Fibroblast of skin of scalp (primary cell): ENCODE results near the gene CNTN1.
A peak's percentile ranks its signal among the peaks of the same experiment; 100 is the strongest.

ENCODE experiments used
- DNase-seq: peaks from one replicate; pipeline ENCODE4 v3.0.0-alpha.2; 2013

CNTN1 gene

DNA sequence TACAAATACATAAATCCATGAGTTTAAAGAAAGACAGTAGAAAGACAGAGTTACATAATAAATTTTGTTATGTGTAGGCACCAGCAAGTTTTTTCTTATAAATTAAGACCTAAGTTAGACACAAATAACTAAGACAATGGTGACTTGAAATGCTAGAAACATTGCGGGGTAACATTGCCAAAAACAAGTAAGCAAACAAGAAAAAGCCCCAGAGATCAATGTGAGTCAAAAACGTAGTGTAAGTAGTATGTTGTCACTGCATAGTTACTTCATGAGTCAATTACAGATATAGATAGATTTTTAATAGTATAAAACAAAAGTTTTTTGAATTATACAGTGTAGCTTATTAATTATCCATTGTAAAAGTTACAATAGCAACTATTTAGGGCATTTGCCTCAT, 83.4 kb downstream of the CNTN1 start:
- no peak for DNase-seq

DNA sequence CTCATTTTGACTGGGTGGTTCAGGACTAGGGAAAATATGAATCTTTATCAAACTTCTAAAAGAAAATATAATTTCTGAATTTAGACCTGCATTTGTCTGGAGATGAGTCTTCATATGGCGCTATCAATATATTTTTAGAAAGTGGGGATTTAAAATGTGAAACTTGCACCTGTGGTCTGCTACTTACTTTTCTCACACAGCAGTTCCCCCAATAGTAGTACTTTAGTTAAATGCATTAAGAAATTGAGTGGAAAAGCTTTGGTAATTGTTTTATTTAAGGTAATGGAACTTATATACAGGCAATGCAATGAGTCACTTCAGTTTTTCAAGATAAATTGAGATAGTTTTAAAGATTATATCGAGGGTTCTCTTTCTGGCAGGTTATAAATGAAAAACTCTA, 91.9 kb downstream of the CNTN1 start:
- no peak for DNase-seq

DNA sequence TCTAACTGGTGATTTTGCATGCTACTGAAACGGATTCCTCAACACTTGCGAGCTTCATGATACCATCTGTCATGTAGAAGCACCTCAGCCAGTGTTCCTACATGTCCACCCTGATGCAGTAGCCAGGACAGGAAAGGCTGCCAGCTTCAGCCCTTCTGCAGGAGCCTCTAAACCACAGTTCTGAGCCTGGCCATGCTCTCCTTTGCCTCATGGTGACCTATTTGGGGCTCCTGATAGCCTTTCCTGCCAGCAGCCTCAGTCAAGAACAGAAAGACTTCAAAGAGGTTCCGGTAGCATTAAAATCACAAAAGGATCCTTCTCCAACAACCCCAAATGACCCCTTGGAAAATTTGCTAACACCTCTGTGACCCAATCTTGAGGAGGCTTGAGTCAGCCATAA, 96.0 kb downstream of the CNTN1 start:
- no peak for DNase-seq

- no peak for DNase-seq
These were observed 100.7 kb downstream of the CNTN1 start for GRCh38 chr12:40792792-40793386.

DNA sequence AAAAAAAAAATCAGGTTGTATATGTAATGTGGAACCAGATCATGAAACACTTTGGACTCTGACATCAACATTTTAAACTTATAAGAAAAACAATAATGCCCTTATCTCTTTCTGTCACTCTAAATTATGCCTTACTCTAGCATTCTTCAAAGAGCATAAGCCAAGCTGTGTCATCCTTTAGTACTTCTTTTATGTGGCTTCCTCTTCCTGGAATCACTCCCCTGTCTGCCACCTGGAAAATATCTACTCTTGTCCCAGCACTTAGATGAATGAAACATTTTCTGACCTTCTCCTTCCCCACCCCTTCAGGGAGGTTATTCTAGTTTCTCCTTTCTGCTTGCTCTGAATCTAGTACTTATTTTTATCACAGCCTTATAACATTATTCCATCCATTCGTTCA, 101.2 kb downstream of the CNTN1 start:
- no peak for DNase-seq

GRCh38 chr12:40794087-40794486, 101.8 kb downstream of the CNTN1 start:
- DNase-seq, result no peak

DNA sequence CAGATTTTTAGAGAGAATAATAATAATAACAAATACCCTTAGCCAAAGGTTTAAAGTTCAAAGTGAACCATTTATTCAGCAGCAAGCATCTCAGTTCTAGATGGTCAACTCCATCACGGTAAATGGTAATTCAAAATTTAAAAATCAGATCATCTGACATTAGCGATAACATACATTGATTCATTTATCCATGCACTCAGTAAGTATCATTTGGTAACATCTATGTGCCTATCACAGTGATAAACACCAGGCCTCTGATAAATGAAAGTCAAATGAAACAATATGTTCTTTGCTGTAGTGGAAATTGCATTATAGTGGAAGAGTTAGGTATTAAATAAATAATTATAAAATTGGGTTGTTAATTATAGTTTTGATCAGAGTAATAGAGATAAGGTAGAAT, 108.8 kb downstream of the CNTN1 start:
- no peak for DNase-seq

- no peak for DNase-seq
These were observed 109.6 kb downstream of the CNTN1 start for GRCh38 chr12:40801861-40802260.

GRCh38 chr12:40802656-40803055, 110.4 kb downstream of the CNTN1 start:
- DNase-seq, result no peak

GRCh38 chr12:40819436-40820108, 127.3 kb downstream of the CNTN1 start:
- DNase-seq, result no peak

DNA sequence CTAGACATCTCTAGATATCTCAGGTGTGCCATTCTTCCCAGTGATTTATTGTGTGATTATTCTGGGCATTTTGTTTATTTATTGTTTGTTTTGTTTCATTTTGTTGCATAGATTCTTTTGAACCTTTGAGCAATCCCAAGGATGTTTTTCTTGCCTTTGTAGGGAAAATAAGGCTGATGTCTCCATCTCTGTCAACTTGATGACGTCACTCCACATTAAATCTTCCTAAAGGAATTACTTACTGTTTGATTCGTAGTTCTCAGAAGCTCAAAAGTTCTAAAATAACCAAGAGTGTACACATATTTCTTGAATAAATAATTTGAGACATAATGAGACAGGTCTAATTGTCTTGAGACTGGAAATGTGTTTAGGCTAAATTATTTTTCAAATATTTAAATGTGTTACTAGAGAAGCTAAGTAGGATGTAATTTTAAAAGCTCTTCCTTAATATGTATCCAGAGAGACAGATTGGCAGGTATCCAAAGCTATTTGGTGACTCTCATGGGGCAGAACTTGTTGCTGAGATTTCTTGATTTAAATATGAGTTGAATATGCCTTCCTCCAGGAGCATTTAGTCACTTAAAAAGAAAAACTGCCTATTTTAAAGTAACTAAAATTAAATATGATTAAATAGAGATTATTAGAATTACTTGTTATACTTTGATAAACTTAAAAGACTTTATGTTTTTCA, 128.7 kb downstream of the CNTN1 start:
- DNase-seq, result no peak

- peak; percentile 2 for DNase-seq
These were observed 132.9 kb downstream of the CNTN1 start for GRCh38 chr12:40825156-40825555.

DNA sequence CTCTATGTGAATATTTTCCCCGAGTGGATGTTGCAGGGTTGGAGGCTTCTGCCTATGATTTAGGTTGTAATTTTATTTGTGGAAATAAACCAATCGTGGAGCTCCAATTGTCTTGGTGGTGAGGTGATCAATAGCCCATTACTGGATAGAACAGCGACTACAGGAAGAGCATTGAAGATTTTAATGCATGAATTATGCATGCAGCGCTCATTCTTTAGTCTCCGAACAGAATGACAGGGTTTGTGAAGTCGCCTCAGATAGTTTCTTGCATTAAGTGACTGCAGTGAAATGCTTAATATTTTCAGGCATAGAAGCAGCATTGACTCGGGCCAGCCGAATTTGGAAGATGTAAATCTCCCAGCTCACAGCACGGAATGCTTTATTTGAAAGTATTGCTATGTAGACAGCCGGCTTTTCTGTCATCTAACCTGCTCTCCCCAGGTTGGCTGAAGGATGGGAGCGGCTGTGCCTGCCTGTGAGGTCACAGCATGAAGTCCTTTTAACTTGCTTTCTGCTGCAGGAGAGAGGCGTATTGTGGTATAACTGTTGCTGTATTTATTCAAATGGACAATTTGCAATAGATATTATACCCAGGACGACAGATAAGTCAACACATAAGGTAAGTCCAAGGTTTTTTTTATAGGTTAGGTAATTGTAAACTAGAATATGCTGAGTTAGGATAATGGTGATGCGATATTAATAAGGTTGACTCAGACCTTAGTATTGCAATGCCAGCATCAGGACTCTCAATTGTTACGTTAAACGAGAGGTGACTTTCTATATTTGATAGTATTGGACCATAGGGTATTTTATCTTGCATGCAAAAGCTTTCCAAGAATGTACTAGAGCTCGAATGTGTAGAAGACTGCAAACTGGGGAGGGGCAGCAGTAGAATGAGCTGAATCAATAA, 135.7 kb downstream of the CNTN1 start:
- no peak for DNase-seq

- DNase-seq, result no peak
These were observed 136.4 kb downstream of the CNTN1 start for GRCh38 chr12:40828593-40828990.

GRCh38 chr12:40829738-40830144, 137.5 kb downstream of the CNTN1 start:
- no peak for DNase-seq

- DNase-seq, result no peak
These were observed 139.7 kb downstream of the CNTN1 start for GRCh38 chr12:40831916-40832315.

GRCh38 chr12:40832668-40833067, 140.4 kb downstream of the CNTN1 start:
- DNase-seq, result no peak

DNA sequence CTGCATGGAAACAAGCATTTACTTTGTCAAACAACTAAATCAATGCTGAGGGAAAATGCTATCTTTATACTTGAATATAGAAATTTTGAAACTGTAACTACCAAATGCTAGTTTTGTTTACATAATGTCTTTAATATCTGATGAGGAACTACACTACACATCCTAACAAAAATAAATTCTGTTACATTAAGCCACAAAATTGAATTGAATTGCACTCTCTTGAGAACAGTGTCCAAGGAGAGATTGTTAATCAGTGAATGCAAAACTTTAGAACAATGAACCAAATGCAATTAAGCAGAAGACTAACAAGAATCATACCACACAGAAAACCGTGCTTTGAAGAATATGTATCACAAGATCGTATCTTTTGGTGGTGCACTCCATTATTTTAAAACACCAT, 141.6 kb downstream of the CNTN1 start:
- no peak for DNase-seq

GRCh38 chr12:40834321-40834720, 142.1 kb downstream of the CNTN1 start:
- DNase-seq, result no peak

DNA sequence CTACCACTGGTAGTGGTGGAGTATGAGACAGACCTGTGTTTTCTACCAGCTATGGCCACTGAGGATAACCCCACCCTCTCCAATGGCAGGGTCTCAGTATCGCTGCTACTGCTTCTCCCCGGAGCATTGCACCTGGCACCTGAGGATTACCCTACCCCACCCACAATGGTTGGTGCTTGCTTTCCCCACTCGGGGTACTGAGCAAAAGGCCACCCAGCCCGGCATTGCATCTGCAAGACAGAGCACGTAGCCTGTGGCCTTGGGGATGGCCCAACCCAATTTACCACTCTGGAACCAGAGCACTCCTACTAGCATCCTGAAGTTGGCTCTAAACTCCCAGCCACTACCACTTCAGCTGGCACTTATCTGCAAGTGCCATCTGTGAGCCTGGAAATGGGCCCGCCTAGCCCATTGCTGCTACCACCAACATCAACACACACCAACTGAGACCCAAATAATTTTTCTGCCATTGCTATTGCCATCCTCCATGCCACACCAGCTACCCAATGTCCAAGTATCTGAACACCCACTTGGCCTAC, 145.7 kb downstream of the CNTN1 start:
- no peak for DNase-seq

GRCh38 chr12:40843495-40843894, 151.3 kb downstream of the CNTN1 start:
- DNase-seq, result no peak

GRCh38 chr12:40853221-40853620, 161.0 kb downstream of the CNTN1 start:
- DNase-seq, result no peak

DNA sequence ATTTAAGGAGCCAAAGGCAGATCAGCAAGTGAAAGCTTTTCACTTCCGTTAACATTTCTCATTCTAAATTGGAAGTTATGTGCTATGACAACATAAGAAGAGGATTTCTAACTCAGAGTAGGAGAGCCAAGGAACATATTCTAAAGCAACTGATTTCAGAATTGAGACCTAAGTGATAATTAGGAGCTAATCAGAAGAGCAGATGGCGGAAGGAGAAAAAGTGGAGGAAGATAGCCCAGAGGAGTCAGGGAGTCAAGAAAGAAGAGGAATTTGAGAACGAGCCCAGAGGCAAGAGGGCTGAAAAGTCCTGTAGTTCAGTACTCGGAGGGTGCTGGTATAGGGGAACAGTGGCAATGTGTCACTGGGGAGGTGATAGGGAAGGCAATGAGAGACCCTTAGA, 162.4 kb downstream of the CNTN1 start:
- DNase-seq, result no peak
